Large intestine (tissue), 3 donors: ENCODE measurements around the gene MRPL1. TPM values are rescaled to one million over a fixed set of nuclear protein-coding genes. Genes with fewer than 3 reads are reported as not detected.
"Not testable (repeated sequence)": the region's sequence is repeated elsewhere in the genome, so short reads cannot be mapped to it uniquely, and the experiment has no call there.

ENCODE experiments used
- DNase-seq, 2 donors: peaks; one replicate each; pipeline versions ENCODE4 v3.0.0 to v3.0.0-alpha.2; 2013
- H3K27ac ChIP-seq: one replicate; pipeline ENCODE4 v1.5.1; 2013; ENCODE audit warnings: low read length
- H3K27me3 ChIP-seq: 2 replicates; pipeline ENCODE4 v1.6.1; 2013; ENCODE audit warnings: low read length; ENCODE audit not compliant: control insufficient read depth, insufficient read depth
- H3K36me3 ChIP-seq: 2 replicates; pipeline ENCODE4 v1.6.1; 2013; ENCODE audit warnings: low read length; ENCODE audit not compliant: control insufficient read depth, insufficient read depth
- H3K4me1 ChIP-seq: one replicate; pipeline ENCODE4 v1.6.1; 2013; ENCODE audit warnings: low read length; ENCODE audit not compliant: control insufficient read depth, insufficient read depth
- H3K4me3 ChIP-seq: one replicate; pipeline ENCODE4 v1.5.1; 2013; ENCODE audit warnings: low read length
- H3K9me3 ChIP-seq: one replicate; pipeline ENCODE4 v1.6.1; 2013; ENCODE audit warnings: mild to moderate bottlenecking, low read depth, low read length, moderate library complexity; ENCODE audit not compliant: control insufficient read depth
- WGBS: methylation state at CpG from one replicate; pipeline ENCODE4 v1.1.5; 2013; ENCODE audit warnings: low lambda C conversion rate; ENCODE audit not compliant: insufficient coverage; 5-methylcytosine and 5-hydroxymethylcytosine counted together
- polyA plus RNA-seq: library from polyadenylated mRNA; unstranded; fragments of 120-200 nt; gene quantifications from one replicate; pipeline ENCODE4 v1.2.1, GENCODE V29; 2013

MRPL1 gene
- polyA plus RNA-seq, 1 donor, result 36.8 TPM

DNA sequence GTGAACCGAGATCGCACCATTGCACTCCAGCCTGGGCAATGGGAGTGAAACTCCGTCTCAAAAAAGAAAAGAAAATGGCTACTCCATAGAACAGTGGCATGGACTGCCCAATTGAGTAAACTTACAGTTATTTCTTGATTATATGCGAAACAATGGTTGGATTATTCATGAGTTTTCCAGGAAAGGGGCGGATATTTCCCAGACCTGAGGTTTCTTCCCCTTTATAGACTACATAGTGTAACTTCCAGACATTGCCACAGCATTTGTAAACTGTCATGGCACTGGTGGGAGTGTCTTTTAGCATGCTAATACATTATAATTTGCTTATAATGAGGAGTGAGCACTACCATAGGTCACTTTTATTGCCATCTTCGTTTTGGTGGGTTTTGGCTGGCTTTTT lies 14.1 kb upstream of the MRPL1 start:
- H3K27ac ChIP-seq, result no peak overlapping the region
- WGBS, result 100% methylated on average over 1 of the region's 6 CpGs
- H3K36me3 ChIP-seq, result no peaks in the 10 kb centered on the region
- H3K4me1 ChIP-seq, result no peaks in the 10 kb centered on the region
- no peak for DNase-seq
- H3K4me3 ChIP-seq, result no peak overlapping the region
- no peaks in the 10 kb centered on the region for H3K27me3 ChIP-seq
- H3K9me3 ChIP-seq, result no peaks in the 10 kb centered on the region

DNA sequence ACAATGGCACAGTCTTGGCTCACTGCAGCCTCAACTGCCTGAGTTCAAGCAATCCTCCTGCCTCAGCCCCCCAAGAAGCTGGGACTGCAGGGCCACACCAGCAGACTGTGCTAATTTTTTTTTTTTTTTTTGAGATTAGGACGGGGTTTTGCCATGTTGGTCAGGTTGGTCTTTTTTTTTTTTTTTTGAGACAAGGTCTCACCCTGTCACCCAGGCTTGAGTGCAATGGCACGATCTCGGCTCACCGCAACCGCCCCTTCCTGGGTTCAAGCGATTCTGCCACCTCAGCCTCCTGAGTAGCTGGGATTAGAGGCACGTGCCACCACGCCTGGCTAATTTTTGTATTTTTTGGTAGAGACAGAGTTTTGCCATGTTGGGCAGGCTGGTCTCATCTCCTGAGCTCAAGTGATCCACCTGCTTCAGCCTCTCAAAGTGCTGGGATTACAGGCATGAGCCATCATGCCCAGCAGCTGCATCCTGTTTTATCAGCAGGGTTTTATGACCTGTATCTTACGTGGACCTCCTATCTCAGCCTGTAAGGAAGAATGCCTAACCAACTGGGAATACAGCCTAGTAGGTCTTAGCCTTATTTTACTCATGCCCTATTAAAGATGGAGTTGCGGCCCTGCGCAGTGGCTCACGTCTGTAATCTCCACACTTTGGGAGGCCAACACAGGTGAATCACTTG lies 13.2 kb upstream of the MRPL1 start:
- Histone ChIP-seq H3K36me3 (no peaks in the 10 kb centered on the region), H3K27me3 (no peaks in the 10 kb centered on the region), H3K9me3 (no peaks in the 10 kb centered on the region), H3K4me3 (no peak overlapping the region), H3K4me1 (no peaks in the 10 kb centered on the region), H3K27ac (no peak overlapping the region)
- no CpG with 5 or more reads among the region's 12 CpGs for WGBS
- DNase-seq, result peak in 1 of 2 donors; percentile 14

GRCh38 chr4:77852892-77853495 lies 9.6 kb upstream of the MRPL1 start:
- Histone ChIP-seq H3K4me3 (no peak overlapping the region), H3K4me1 (no peaks in the 10 kb centered on the region), H3K27ac (no peak overlapping the region), H3K27me3 (no peaks in the 10 kb centered on the region), H3K9me3 (no peaks in the 10 kb centered on the region), H3K36me3 (no peaks in the 10 kb centered on the region)
- no CpG with 5 or more reads among the region's 7 CpGs for WGBS
- peak in 1 of 2 donors; percentile 14 for DNase-seq

DNA sequence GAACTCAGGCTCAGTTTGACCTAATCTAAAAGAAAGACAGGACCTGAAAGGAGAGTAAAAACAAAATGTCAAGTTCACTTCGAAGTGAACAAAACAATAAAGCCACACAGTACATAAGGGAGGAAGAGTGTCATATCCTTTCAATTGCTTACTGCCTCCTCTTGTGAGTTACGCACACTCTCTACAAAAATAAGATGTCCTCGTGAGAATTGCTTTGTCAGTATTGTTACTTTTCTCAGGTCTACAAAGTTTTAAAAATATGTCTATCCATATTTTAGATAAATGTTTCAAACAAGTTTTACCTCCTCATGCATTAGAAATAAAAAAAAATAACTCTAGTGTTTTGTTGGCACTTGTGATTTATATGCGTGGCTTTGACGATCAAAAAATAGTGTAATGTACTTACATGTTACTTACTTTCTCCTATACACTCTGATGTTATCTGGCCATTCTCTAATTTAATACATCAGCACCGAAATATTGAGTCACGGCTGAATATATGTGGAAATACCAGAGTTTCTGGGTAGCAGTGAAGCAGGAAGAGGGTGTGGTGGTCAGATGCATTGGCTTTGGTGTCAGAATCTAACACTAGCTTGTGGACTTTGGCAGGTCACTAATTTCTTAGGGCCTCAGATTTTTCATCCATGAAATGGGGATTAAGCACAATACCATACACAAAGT lies 8.1 kb upstream of the MRPL1 start:
- 86% methylated on average over 3 of the region's 7 CpGs for WGBS
- no peak for DNase-seq
- no peaks in the 10 kb centered on the region for H3K27me3 ChIP-seq
- H3K36me3 ChIP-seq, result no peaks in the 10 kb centered on the region
- no peak overlapping the region for H3K4me3 ChIP-seq
- no peak overlapping the region for H3K27ac ChIP-seq
- no peaks in the 10 kb centered on the region for H3K4me1 ChIP-seq
- H3K9me3 ChIP-seq, result no peaks in the 10 kb centered on the region

DNA sequence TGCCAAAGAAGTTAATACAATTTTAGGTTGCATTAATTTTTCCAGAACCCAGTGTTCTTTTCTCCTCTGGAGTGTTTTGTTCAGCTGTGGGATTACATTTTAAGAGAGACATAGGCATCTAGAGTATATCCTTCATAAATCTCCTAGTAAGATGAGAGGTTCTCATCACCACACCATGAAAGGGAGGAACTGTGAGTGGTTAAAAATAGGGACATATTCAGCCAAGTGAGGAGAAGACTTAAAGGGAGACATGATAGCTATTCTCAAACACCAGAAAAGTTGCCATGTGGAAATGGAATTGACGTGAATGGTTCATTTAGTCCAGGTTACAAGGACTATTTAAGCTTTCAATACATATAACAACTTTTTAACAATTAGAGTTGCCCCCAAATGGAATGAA lies 6.5 kb upstream of the MRPL1 start:
- H3K9me3 ChIP-seq, result no peaks in the 10 kb centered on the region
- DNase-seq, result no peak
- no peaks in the 10 kb centered on the region for H3K4me1 ChIP-seq
- no peaks in the 10 kb centered on the region for H3K27me3 ChIP-seq
- H3K36me3 ChIP-seq, result no peaks in the 10 kb centered on the region
- no peak overlapping the region for H3K4me3 ChIP-seq
- WGBS, result no CpG with 5 or more reads among the region's 1 CpG
- H3K27ac ChIP-seq, result no peak overlapping the region

DNA sequence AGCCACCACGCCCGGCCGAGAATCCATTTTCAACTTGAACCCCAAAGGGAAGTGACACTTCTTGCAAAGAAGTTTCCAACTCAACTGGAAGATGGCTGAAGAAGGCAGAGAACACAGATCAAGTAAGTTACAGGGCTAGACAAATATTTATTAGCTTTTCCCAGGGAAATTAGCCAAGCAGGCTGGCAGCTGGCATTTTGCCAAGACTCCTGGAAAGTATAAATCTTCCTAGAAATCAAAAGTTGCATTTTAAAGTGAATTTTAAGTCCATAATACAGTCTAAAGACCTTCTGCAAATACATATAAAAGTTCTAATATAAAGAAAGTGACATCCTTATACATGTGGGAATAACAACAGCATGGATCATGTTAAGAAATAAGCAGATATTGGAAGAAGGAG lies 3.4 kb upstream of the MRPL1 start:
- WGBS, result no CpG with 5 or more reads among the region's 3 CpGs
- no peak for DNase-seq

GRCh38 chr4:77861495-77861894 lies 1.1 kb upstream of the MRPL1 start:
- H3K27ac ChIP-seq, result peak overlapping the region; percentile 97
- H3K27me3 ChIP-seq, result no peaks in the 10 kb centered on the region
- peak overlapping the region; percentile 83 for H3K4me3 ChIP-seq
- 89% methylated on average over 1 of the region's 1 CpG for WGBS
- peaks cover 6% of the 10 kb centered on the region for H3K4me1 ChIP-seq
- DNase-seq, result peak in 1 of 2 donors; percentile 9
- no peaks in the 10 kb centered on the region for H3K9me3 ChIP-seq
- no peaks in the 10 kb centered on the region for H3K36me3 ChIP-seq

More for the DNA sequence above, 3.4 kb upstream of the MRPL1 start:
- no peak overlapping the region for H3K27ac ChIP-seq
- H3K9me3 ChIP-seq, result no peaks in the 10 kb centered on the region
- H3K4me3 ChIP-seq, result no peak overlapping the region
- H3K27me3 ChIP-seq, result no peaks in the 10 kb centered on the region
- peaks cover 6% of the 10 kb centered on the region for H3K4me1 ChIP-seq
- H3K36me3 ChIP-seq, result no peaks in the 10 kb centered on the region

GRCh38 chr4:77863341-77863740 lies 711 bp downstream of the MRPL1 start:
- DNase-seq, H3K36me3 ChIP-seq, H3K9me3 ChIP-seq, H3K27me3 ChIP-seq, H3K4me1 ChIP-seq: not testable (repeated sequence)
- peak overlapping the region; percentile 83 for H3K4me3 ChIP-seq
- peak overlapping the region; percentile 97 for H3K27ac ChIP-seq
- WGBS, result no CpG with 5 or more reads among the region's 14 CpGs

GRCh38 chr4:77865259-77865658 lies 2.6 kb downstream of the MRPL1 start:
- Histone ChIP-seq H3K4me3 (no peak overlapping the region), H3K9me3 (no peaks in the 10 kb centered on the region), H3K27me3 (no peaks in the 10 kb centered on the region), H3K4me1 (peaks cover 6% of the 10 kb centered on the region), H3K27ac (no peak overlapping the region), H3K36me3 (peaks cover 3% of the 10 kb centered on the region)
- no peak for DNase-seq
- WGBS, result no CpG with 5 or more reads among the region's 3 CpGs

DNA sequence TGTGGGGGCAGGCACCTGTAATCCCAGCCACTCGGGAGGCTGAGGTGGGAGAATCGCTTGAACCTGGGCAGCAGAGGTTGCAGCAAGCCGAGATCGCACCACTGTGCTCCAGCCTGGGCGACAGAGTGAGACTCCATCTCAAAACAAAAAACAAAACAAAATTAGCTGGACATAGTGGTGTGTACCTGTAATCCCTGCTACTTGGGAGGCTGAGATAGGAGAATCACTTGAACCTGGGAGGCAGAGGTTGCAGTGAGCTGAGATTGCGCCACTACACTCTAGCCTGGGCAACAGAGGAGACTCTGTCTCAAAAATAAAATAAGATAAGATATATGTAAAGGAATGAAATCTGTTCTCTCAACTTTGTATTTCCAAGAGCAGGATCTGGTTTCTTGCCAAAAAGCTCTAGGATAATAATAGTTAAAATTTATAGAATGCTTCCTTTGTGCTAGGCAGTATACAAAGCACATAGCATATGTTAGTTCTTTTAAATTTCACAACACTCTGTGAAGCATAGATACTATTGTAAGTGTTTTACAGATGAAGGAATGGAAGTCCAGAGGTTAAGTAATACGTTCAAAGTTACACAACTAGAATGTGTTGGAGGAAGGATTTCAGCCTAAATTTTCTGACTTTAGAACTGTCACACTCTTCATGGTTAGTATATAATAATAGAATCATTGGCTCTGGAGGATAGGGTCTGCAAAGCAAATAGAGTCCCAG lies 10.3 kb downstream of the MRPL1 start:
- H3K27ac ChIP-seq, result no peak overlapping the region
- no peaks in the 10 kb centered on the region for H3K9me3 ChIP-seq
- H3K4me3 ChIP-seq, result no peak overlapping the region
- H3K27me3 ChIP-seq, result no peaks in the 10 kb centered on the region
- DNase-seq, result peak; percentile 5 to 44
- 80% methylated on average over 1 of the region's 7 CpGs for WGBS
- peaks cover 6% of the 10 kb centered on the region for H3K36me3 ChIP-seq
- no peaks in the 10 kb centered on the region for H3K4me1 ChIP-seq
